Thyroid gland (tissue), 4 donors: ENCODE results near the gene ZCCHC4.

Experiments used
- CTCF ChIP-seq, 6 experiments: fragments of 200-600 bp in 3 of 6; fragments of 450-650 bp in 3 of 6; sonication (generic) in 3 of 6; IDR thresholded peaks; one replicate each; pipeline ENCODE4 v1.5.1; 2016 to 2019; ENCODE audit warnings: antibody characterized with exemption in 6 of 6, mild to moderate bottlenecking in 2 of 6, inconsistent platforms in 1 of 6, moderate library complexity in 1 of 6
- POLR2A ChIP-seq, 2 donors: fragments of 450-650 bp; IDR thresholded peaks; one replicate each; pipeline ENCODE4 v1.6.1; 2017; ENCODE audit warnings: antibody characterized with exemption in 2 of 2, mild to moderate bottlenecking in 2 of 2, moderate library complexity in 1 of 2

GRCh38 chr4:25280210-25280609 lies 32.4 kb upstream of the ZCCHC4 start:
- TF ChIP-seq CTCF (IDR thresholded peaks at IDR 0.05) (no peak), POLR2A (IDR thresholded peaks at IDR 0.05) (no peak)
